ENCODE results near the gene NDEL1. TPM values are rescaled to one million over a fixed set of nuclear protein-coding genes. Genes with fewer than 3 reads are reported as not detected.

The NDEL1 gene
- total and polyA plus RNA-seq, 9 of the 15 experiments (the other 6 are each of a cell fraction or from before 2014, with no cell fraction given), result 0.86 to 30.5 (median 22.7) TPM

DNA sequence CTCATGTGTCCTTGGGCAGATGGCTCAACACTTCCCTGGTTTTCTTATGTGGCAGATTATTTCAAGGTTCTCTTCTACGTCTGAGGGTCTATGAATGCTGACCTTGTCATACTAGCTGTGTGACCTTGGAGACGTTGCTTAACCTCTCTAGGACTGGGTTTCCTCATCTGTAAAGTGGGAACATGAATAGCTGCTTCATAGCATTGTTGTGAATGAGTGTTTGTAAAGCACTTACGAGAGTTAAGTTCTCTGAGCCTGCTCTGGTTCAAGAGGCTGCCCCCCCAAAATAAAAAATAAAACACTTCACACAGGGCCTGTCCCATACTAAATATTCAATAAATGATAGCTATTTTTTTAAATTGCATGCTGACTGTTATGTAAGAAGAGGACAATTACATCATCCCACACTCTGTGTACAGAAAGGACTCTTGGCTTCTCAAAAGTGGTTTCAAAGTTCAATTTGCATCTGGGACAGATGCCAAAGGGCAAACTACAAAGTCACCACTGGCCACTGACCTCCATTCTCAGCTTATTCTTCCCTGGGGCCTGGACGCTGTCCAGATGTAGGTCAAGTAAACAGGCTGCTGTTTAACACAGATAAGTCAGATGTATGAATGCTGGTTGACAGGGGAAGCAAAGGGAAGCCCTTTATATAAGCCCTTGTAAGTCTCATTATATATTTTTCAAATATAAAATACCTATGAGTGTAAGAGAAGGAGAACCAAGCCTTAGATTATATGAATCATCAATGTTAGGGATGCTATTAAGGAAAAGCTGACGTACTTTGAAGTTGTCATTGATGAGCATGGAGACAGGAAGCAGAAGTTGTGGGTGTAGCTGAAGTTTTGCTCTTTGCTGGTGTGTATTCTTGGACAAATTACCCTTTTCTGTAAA is 15.4 kb upstream of the NDEL1 start (continued):
- TF ChIP-seq, protein P1, sequence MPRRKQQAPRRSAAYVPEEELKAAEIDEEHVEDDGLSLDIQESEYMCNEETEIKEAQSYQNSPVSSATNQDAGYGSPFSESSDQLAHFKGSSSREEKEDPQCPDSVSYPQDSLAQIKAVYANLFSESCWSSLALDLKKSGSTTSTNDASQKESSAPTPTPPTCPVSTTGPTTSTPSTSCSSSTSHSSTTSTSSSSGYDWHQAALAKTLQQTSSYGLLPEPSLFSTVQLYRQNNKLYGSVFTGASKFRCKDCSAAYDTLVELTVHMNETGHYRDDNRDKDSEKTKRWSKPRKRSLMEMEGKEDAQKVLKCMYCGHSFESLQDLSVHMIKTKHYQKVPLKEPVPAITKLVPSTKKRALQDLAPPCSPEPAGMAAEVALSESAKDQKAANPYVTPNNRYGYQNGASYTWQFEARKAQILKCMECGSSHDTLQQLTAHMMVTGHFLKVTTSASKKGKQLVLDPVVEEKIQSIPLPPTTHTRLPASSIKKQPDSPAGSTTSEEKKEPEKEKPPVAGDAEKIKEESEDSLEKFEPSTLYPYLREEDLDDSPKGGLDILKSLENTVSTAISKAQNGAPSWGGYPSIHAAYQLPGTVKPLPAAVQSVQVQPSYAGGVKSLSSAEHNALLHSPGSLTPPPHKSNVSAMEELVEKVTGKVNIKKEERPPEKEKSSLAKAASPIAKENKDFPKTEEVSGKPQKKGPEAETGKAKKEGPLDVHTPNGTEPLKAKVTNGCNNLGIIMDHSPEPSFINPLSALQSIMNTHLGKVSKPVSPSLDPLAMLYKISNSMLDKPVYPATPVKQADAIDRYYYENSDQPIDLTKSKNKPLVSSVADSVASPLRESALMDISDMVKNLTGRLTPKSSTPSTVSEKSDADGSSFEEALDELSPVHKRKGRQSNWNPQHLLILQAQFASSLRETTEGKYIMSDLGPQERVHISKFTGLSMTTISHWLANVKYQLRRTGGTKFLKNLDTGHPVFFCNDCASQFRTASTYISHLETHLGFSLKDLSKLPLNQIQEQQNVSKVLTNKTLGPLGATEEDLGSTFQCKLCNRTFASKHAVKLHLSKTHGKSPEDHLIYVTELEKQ (CRISPR knock-in tag; IDR thresholded peaks at IDR 0.05), result no peak
- TF ChIP-seq, protein P2, sequence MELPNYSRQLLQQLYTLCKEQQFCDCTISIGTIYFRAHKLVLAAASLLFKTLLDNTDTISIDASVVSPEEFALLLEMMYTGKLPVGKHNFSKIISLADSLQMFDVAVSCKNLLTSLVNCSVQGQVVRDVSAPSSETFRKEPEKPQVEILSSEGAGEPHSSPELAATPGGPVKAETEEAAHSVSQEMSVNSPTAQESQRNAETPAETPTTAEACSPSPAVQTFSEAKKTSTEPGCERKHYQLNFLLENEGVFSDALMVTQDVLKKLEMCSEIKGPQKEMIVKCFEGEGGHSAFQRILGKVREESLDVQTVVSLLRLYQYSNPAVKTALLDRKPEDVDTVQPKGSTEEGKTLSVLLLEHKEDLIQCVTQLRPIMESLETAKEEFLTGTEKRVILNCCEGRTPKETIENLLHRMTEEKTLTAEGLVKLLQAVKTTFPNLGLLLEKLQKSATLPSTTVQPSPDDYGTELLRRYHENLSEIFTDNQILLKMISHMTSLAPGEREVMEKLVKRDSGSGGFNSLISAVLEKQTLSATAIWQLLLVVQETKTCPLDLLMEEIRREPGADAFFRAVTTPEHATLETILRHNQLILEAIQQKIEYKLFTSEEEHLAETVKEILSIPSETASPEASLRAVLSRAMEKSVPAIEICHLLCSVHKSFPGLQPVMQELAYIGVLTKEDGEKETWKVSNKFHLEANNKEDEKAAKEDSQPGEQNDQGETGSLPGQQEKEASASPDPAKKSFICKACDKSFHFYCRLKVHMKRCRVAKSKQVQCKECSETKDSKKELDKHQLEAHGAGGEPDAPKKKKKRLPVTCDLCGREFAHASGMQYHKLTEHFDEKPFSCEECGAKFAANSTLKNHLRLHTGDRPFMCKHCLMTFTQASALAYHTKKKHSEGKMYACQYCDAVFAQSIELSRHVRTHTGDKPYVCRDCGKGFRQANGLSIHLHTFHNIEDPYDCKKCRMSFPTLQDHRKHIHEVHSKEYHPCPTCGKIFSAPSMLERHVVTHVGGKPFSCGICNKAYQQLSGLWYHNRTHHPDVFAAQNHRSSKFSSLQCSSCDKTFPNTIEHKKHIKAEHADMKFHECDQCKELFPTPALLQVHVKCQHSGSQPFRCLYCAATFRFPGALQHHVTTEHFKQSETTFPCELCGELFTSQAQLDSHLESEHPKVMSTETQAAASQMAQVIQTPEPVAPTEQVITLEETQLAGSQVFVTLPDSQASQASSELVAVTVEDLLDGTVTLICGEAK (IDR thresholded peaks at IDR 0.05), result peak; percentile 43; the same call in 1 of the 2 replicates
- TF ChIP-seq, protein P2 (CRISPR knock-in tag; IDR thresholded peaks at IDR 0.05), result no peak
- no peak for TF ChIP-seq ZZZ3 (IDR thresholded peaks at IDR 0.05)
- TF ChIP-seq KDM4B (IDR thresholded peaks at IDR 0.05; ENCODE audit: borderline replicate concordance in 2 of 2, low read depth in 1 of 2), result no peak
- TF ChIP-seq CEBPG (CRISPR knock-in tag; IDR thresholded peaks at IDR 0.05), result peak; percentile 59; the same call in 1 of the 2 replicates
- peak; percentile 92 to 95 for TF ChIP-seq CEBPG (tag; conservative IDR thresholded peaks at IDR 0.05 in 1 of 2, IDR thresholded peaks at IDR 0.05 in 1 of 2)
- TF ChIP-seq, protein P3, sequence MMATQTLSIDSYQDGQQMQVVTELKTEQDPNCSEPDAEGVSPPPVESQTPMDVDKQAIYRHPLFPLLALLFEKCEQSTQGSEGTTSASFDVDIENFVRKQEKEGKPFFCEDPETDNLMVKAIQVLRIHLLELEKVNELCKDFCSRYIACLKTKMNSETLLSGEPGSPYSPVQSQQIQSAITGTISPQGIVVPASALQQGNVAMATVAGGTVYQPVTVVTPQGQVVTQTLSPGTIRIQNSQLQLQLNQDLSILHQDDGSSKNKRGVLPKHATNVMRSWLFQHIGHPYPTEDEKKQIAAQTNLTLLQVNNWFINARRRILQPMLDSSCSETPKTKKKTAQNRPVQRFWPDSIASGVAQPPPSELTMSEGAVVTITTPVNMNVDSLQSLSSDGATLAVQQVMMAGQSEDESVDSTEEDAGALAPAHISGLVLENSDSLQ (IDR thresholded peaks at IDR 0.05), result peak; percentile 80
- TF ChIP-seq ZFX (CRISPR knock-in tag; IDR thresholded peaks at IDR 0.05), result no peak
- no peak for TF ChIP-seq NR3C1 (CRISPR knock-in tag; IDR thresholded peaks at IDR 0.05)
- TF ChIP-seq, protein P4, sequence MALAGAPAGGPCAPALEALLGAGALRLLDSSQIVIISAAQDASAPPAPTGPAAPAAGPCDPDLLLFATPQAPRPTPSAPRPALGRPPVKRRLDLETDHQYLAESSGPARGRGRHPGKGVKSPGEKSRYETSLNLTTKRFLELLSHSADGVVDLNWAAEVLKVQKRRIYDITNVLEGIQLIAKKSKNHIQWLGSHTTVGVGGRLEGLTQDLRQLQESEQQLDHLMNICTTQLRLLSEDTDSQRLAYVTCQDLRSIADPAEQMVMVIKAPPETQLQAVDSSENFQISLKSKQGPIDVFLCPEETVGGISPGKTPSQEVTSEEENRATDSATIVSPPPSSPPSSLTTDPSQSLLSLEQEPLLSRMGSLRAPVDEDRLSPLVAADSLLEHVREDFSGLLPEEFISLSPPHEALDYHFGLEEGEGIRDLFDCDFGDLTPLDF (CRISPR knock-in tag; IDR thresholded peaks at IDR 0.05), result no peak

Data from K562 (cell line).